Keratinocyte (primary cell): Measurements from ENCODE around the gene ABL2. TPM values are rescaled to one million over a fixed set of nuclear protein-coding genes. Genes with fewer than 3 reads are reported as not detected.
"Not testable (repeated sequence)": the region's sequence is repeated elsewhere in the genome, so short reads cannot be mapped to it uniquely, and the experiment has no call there.

ENCODE experiments used
- DNase-seq: peaks from one replicate; pipeline ENCODE4 v3.0.0-alpha.2; 2011; ENCODE audit warnings: low read depth, missing footprints, low spot score
- FAIRE-seq: peaks from 2 replicates; lab custom pipeline; 2011; peaks lifted over from hg19 to GRCh38; lab: Jason Lieb, UNC
- H2AFZ ChIP-seq: 2 replicates; pipeline ENCODE4 v1.6.0; 2012; ENCODE audit warnings: low read length, control low read depth, inconsistent platforms; ENCODE audit not compliant: control insufficient read depth
- H3K27ac ChIP-seq: 2 replicates; pipeline ENCODE4 v1.5.1; 2011; ENCODE audit warnings: low read length; ENCODE audit not compliant: control insufficient read depth, insufficient read depth
- H3K27me3 ChIP-seq: 3 replicates; pipeline ENCODE4 v1.6.0; 2011; ENCODE audit warnings: low read length; ENCODE audit not compliant: control insufficient read depth, insufficient read depth; ENCODE audit errors: extremely low read depth
- H3K36me3 ChIP-seq, 2 experiments: 2 replicates in 1 of 2; 3 replicates in 1 of 2; pipeline ENCODE4 v1.5.1; 2011; ENCODE audit warnings: low read length in 2 of 2, mild to moderate bottlenecking in 1 of 2; ENCODE audit not compliant: control insufficient read depth in 2 of 2, insufficient read depth in 2 of 2; ENCODE audit errors: extremely low read depth in 1 of 2
- H3K4me1 ChIP-seq: 3 replicates; pipeline ENCODE4 v1.5.1; 2011; ENCODE audit warnings: low read length; ENCODE audit not compliant: control insufficient read depth, insufficient read depth; ENCODE audit errors: extremely low read depth
- H3K4me2 ChIP-seq: 3 replicates; pipeline ENCODE4 v1.6.0; 2011; ENCODE audit warnings: low read depth, low read length; ENCODE audit not compliant: control insufficient read depth, insufficient read depth; ENCODE audit errors: extremely low read depth
- H3K4me3 ChIP-seq, 3 experiments: fragments of 200-600 bp in 1 of 3; sonication (generic) in 1 of 3; 2 replicates in 2 of 3; 3 replicates in 1 of 3; pipeline ENCODE4 v1.5.1; 2011 to 2016; ENCODE audit warnings: low read length in 3 of 3, mild to moderate bottlenecking in 3 of 3, control low read depth in 2 of 3, inconsistent platforms in 1 of 3, low read depth in 1 of 3, mixed read lengths in 1 of 3, mixed run types in 1 of 3, moderate library complexity in 1 of 3; ENCODE audit not compliant: control insufficient read depth in 2 of 3, insufficient read depth in 2 of 3; ENCODE audit errors: extremely low read depth in 1 of 3
- H3K79me2 ChIP-seq: 2 replicates; pipeline ENCODE4 v1.6.0; 2012; ENCODE audit warnings: low read length; ENCODE audit not compliant: control insufficient read depth, insufficient read depth
- H3K9ac ChIP-seq: 3 replicates; pipeline ENCODE4 v1.6.0; 2011; ENCODE audit warnings: low read length; ENCODE audit not compliant: control insufficient read depth, insufficient read depth; ENCODE audit errors: extremely low read depth
- H3K9me1 ChIP-seq: 3 replicates; pipeline ENCODE4 v1.6.0; 2011; ENCODE audit warnings: low read length; ENCODE audit not compliant: control insufficient read depth, insufficient read depth; ENCODE audit errors: extremely low read depth
- H3K9me3 ChIP-seq: 2 replicates; pipeline ENCODE4 v1.5.1; 2012; ENCODE audit warnings: low read depth, low read length; ENCODE audit not compliant: control insufficient read depth
- H4K20me1 ChIP-seq: 3 replicates; pipeline ENCODE4 v1.6.0; 2011; ENCODE audit warnings: low read length; ENCODE audit not compliant: control insufficient read depth, insufficient read depth; ENCODE audit errors: extremely low read depth
- CTCF ChIP-seq, 3 experiments: IDR thresholded peaks in 1 of 3; conservative IDR thresholded peaks in 1 of 3; optimal IDR thresholded peaks in 1 of 3; 2 replicates in 2 of 3; 3 replicates in 1 of 3; pipeline versions ENCODE3 to v1.5.1; 2011; ENCODE audit warnings: low read length in 3 of 3, mild to moderate bottlenecking in 3 of 3, moderate library complexity in 2 of 3, control low read depth in 1 of 3, inconsistent platforms in 1 of 3; ENCODE audit not compliant: insufficient read depth in 2 of 3; ENCODE audit errors: extremely low read depth in 1 of 3
- EZH2 ChIP-seq: IDR thresholded peaks from one replicate; pipeline ENCODE4 v1.6.1; 2012; ENCODE audit warnings: inconsistent platforms, mild to moderate bottlenecking, low read length, moderate library complexity
- dilution Hi-C: fragments of 300-500 bp; cut with MboI; formaldehyde crosslinking; loops from one replicate; pipeline ENCODE4 v1.7.0; 2020; ENCODE audit warnings: low sequenced_read_pairs; ENCODE audit not compliant: extremely low pct_ligation_motif_present
- polyA plus RNA-seq, 5 experiments: library from polyadenylated mRNA; depleted of rRNA in 3 of 5; stranded (reverse) in 3 of 5; stranded (forward) in 1 of 5; unstranded in 1 of 5; fragments of >200 nt; gene quantifications; 1 replicate in 1 of 5; 2 replicates in 3 of 5; 3 replicates in 1 of 5; pipeline versions ENCODE4 v1.2.1 to v1.2.3, GENCODE V29; 2011 to 2012; ENCODE audit warnings: missing spikeins in 2 of 5, low read depth in 1 of 5, low replicate concordance in 1 of 5

Gene ABL2
- polyA plus RNA-seq, 1 donor (not counting 4 experiments of a cell fraction or from before 2014, with no cell fraction given) = 37.6 TPM

- Histone ChIP-seq H3K27me3 (no peaks in the 10 kb centered on the region), H3K4me2 (no peak overlapping the region), H2AFZ (no peak overlapping the region), H3K36me3 (no peaks in the 10 kb centered on the region), H3K9ac (no peak overlapping the region), H3K27ac (no peak overlapping the region), H3K9me1 (no peaks in the 10 kb centered on the region), H4K20me1 (no peaks in the 10 kb centered on the region), H3K79me2 (no peaks in the 10 kb centered on the region), H3K4me3 (no peak overlapping the region), H3K9me3 (no peaks in the 10 kb centered on the region), H3K4me1 (no peaks in the 10 kb centered on the region)
- no peak for TF ChIP-seq CTCF (optimal IDR thresholded peaks at IDR 0.05 in 1 of 3, IDR thresholded peaks at IDR 0.05 in 1 of 3, conservative IDR thresholded peaks at IDR 0.05 in 1 of 3; ENCODE audit: extremely low read depth in 1 of 3, insufficient read depth in 2 of 3, low read length in 3 of 3)
- no peak for TF ChIP-seq EZH2
- dilution Hi-C loops = no loop called here
- DNase-seq (no peak), FAIRE-seq (no peak)
These were observed 18.4 kb upstream of the ABL2 start for GRCh38 chr1:179247923-179248322.

- H3K4me2 ChIP-seq, H3K36me3 ChIP-seq, H3K9me1 ChIP-seq, dilution Hi-C loops, H2AFZ ChIP-seq, H3K27me3 ChIP-seq, H4K20me1 ChIP-seq, H3K9me3 ChIP-seq, H3K9ac ChIP-seq, H3K79me2 ChIP-seq, DNase-seq, H3K27ac ChIP-seq, H3K4me1 ChIP-seq, H3K4me3 ChIP-seq, FAIRE-seq: not testable (repeated sequence)
These were observed 15.9 kb upstream of the ABL2 start for GRCh38 chr1:179245426-179245825.

GRCh38 chr1:179241530-179242097 lies 12.1 kb upstream of the ABL2 start:
- Histone ChIP-seq H4K20me1 (no peaks in the 10 kb centered on the region), H3K79me2 (no peaks in the 10 kb centered on the region), H3K4me3 (no peak overlapping the region), H3K9me1 (no peaks in the 10 kb centered on the region), H3K27ac (no peak overlapping the region), H3K36me3 (no peaks in the 10 kb centered on the region), H3K4me2 (no peak overlapping the region), H3K9me3 (no peaks in the 10 kb centered on the region), H3K27me3 (no peaks in the 10 kb centered on the region), H3K9ac (no peak overlapping the region), H2AFZ (no peak overlapping the region), H3K4me1 (no peaks in the 10 kb centered on the region)
- no peak for FAIRE-seq
- TF ChIP-seq EZH2 (no peak), CTCF (optimal IDR thresholded peaks at IDR 0.05 in 1 of 3, IDR thresholded peaks at IDR 0.05 in 1 of 3, conservative IDR thresholded peaks at IDR 0.05 in 1 of 3; ENCODE audit: extremely low read depth in 1 of 3, insufficient read depth in 2 of 3, low read length in 3 of 3) (no peak)
- no peak for DNase-seq
- dilution Hi-C loops = no loop called here
